GM18870 (cell line): ENCODE results near the gene DOK5.
"Not testable (repeated sequence)": the region's sequence is repeated elsewhere in the genome, so short reads cannot be mapped to it uniquely, and the experiment has no call there.

Experiments
- ATAC-seq: cut with Tn5 transposase; IDR thresholded peaks from one replicate; pipeline ENCODE4 v1.9.1; 2021; ENCODE audit warnings: moderate library complexity; ENCODE audit not compliant: unreplicated experiment

DOK5 gene

GRCh38 chr20:54469952-54470351, 5.4 kb upstream of the DOK5 start:
- ATAC-seq: no peak

- ATAC-seq: no peak
Measured at GRCh38 chr20:54470697-54471096, 4.7 kb upstream of the DOK5 start.

GRCh38 chr20:54472607-54473006, 2.8 kb upstream of the DOK5 start:
- ATAC-seq: no peak

- ATAC-seq: no peak
Measured at GRCh38 chr20:54473340-54473739, 2.1 kb upstream of the DOK5 start.

GRCh38 chr20:54474046-54474445, 1.3 kb upstream of the DOK5 start:
- no peak for ATAC-seq

- no peak for ATAC-seq
Measured at GRCh38 chr20:54474866-54475265, 527 bp upstream of the DOK5 start.

GRCh38 chr20:54476169-54477009, 996 bp downstream of the DOK5 start:
- ATAC-seq: no peak

- no peak for ATAC-seq
Measured at GRCh38 chr20:54477191-54477955, 2.0 kb downstream of the DOK5 start.

GRCh38 chr20:54479138-54479906, 3.9 kb downstream of the DOK5 start:
- ATAC-seq: no peak

GRCh38 chr20:54479937-54480336, 4.5 kb downstream of the DOK5 start:
- not testable (repeated sequence) for ATAC-seq

- no peak for ATAC-seq
Measured at GRCh38 chr20:54481442-54481841, 6.0 kb downstream of the DOK5 start.

GRCh38 chr20:54485631-54486030, 10.2 kb downstream of the DOK5 start:
- ATAC-seq: no peak

GRCh38 chr20:54486585-54486984, 11.2 kb downstream of the DOK5 start:
- no peak for ATAC-seq

GRCh38 chr20:54488442-54488841, 13.0 kb downstream of the DOK5 start:
- no peak for ATAC-seq

GRCh38 chr20:54491506-54491905, 16.1 kb downstream of the DOK5 start:
- ATAC-seq: no peak

GRCh38 chr20:54494303-54495006, 19.1 kb downstream of the DOK5 start:
- ATAC-seq: no peak

GRCh38 chr20:54497931-54498718, 22.7 kb downstream of the DOK5 start:
- no peak for ATAC-seq

- ATAC-seq: no peak
Measured at GRCh38 chr20:54499111-54499510, 23.7 kb downstream of the DOK5 start.

- no peak for ATAC-seq
Measured at GRCh38 chr20:54502179-54502578, 26.8 kb downstream of the DOK5 start.

- ATAC-seq: no peak
Measured at GRCh38 chr20:54506643-54507042, 31.2 kb downstream of the DOK5 start.
